WTC11 (cell line): ENCODE measurements around the gene ADCY2. TPM values are rescaled to one million over a fixed set of nuclear protein-coding genes. Genes with fewer than 3 reads are reported as not detected.

Source experiments
- ATAC-seq: fragments of 200-7000 bp; cut with Tn5 transposase; 2 replicates; pipeline ENCODE4 v1.10.0; 2021; ENCODE audit warnings: mild to moderate bottlenecking, moderate library complexity
- CTCF ChIA-PET: fragments of 300-600 bp; sonication (Branson Sonifier 250); formaldehyde crosslinking; loops from one replicate; lab custom pipeline; 2021; ENCODE audit warnings: antibody characterized with exemption; lab: Charles Lee
- POLR2A ChIA-PET: fragments of 350-600 bp; sonication (Branson Sonifier 250); formaldehyde crosslinking; loops from one replicate; lab custom pipeline; 2021; ENCODE audit warnings: antibody characterized with exemption; lab: Charles Lee
- DNase-seq: peaks from one replicate; pipeline ENCODE4 v3.0.0; 2021; ENCODE audit warnings: low spot score
- H3K27ac Mint-ChIP-seq: 2 replicates; pipeline ENCODE4 v1.8.0; 2021; ENCODE audit warnings: mixed read lengths
- H3K27me3 Mint-ChIP-seq: 2 replicates; pipeline ENCODE4 v1.8.0; 2021; ENCODE audit warnings: low read depth, mild to moderate bottlenecking, moderate library complexity, mixed read lengths
- H3K36me3 Mint-ChIP-seq: 2 replicates; pipeline ENCODE4 v1.8.0; 2021; ENCODE audit warnings: mixed read lengths
- H3K4me1 Mint-ChIP-seq: 2 replicates; pipeline ENCODE4 v1.8.0; 2022; ENCODE audit warnings: mixed read lengths
- H3K4me3 Mint-ChIP-seq: 2 replicates; pipeline ENCODE4 v1.8.0; 2021; ENCODE audit warnings: mild to moderate bottlenecking, moderate library complexity, mixed read lengths
- H3K9me3 Mint-ChIP-seq: 2 replicates; pipeline ENCODE4 v1.8.0; 2021; ENCODE audit warnings: mixed read lengths
- CDX4 ChIP-seq: fragments of 250-450 bp; sonication (Bioruptor Pico); IDR thresholded peaks from 2 replicates; pipeline ENCODE4 v1.9.0; 2021; ENCODE audit warnings: moderate library complexity, mild to moderate bottlenecking, inconsistent platforms, borderline replicate concordance
- ESRRA ChIP-seq: sonication (generic); formaldehyde crosslinking; IDR thresholded peaks from 2 replicates; pipeline ENCODE4 v1.8.1; 2022; ENCODE audit warnings: mild to moderate bottlenecking, missing genetic modification reagents, borderline replicate concordance
- HMGXB4 ChIP-seq: sonication (generic); formaldehyde crosslinking; IDR thresholded peaks from 2 replicates; pipeline ENCODE4 v1.8.1; 2023; ENCODE audit warnings: mild to moderate bottlenecking, moderate library complexity, missing genetic modification reagents
- PRRX2 ChIP-seq: fragments of 250-450 bp; sonication (Bioruptor Pico); IDR thresholded peaks from 2 replicates; pipeline ENCODE4 v1.8.0; 2021; ENCODE audit warnings: mild to moderate bottlenecking
- RELA ChIP-seq: sonication (generic); formaldehyde crosslinking; IDR thresholded peaks from 2 replicates; pipeline ENCODE4 v1.8.1; 2022; ENCODE audit warnings: missing genetic modification reagents, mild to moderate bottlenecking, borderline replicate concordance
- RORB ChIP-seq: fragments of 250-450 bp; sonication (Bioruptor Pico); IDR thresholded peaks from 2 replicates; pipeline ENCODE4 v1.9.0; 2021; ENCODE audit warnings: mild to moderate bottlenecking
- SP1 ChIP-seq: sonication (generic); formaldehyde crosslinking; conservative IDR thresholded peaks from 2 replicates; pipeline ENCODE4 v1.8.1; 2022; ENCODE audit warnings: missing genetic modification reagents
- ZBTB21 ChIP-seq: sonication (generic); formaldehyde crosslinking; IDR thresholded peaks from 2 replicates; pipeline ENCODE4 v1.8.1; 2023; ENCODE audit warnings: mild to moderate bottlenecking, missing genetic modification reagents, borderline replicate concordance
- ZNF263 ChIP-seq: sonication (generic); formaldehyde crosslinking; IDR thresholded peaks from 2 replicates; pipeline ENCODE4 v1.8.1; 2022; ENCODE audit warnings: low read depth, mild to moderate bottlenecking, moderate library complexity, missing genetic modification reagents
- ZNF396 ChIP-seq: fragments of 250-450 bp; sonication (Bioruptor Pico); IDR thresholded peaks from 2 replicates; pipeline ENCODE4 v1.8.0; 2021; ENCODE audit warnings: mild to moderate bottlenecking, moderate library complexity, borderline replicate concordance
- total RNA-seq: library from RNA; stranded (reverse); gene quantifications from 3 replicates; pipeline ENCODE4 v1.2.3, GENCODE V29; 2021
- TF ChIP-seq, protein P1 (sequence below): sonication (generic); formaldehyde crosslinking; IDR thresholded peaks from 2 replicates; pipeline ENCODE4 v1.8.0; 2023; ENCODE audit warnings: mild to moderate bottlenecking, missing genetic modification reagents
- TF ChIP-seq, protein P2 (sequence below): sonication (generic); formaldehyde crosslinking; IDR thresholded peaks from 2 replicates; pipeline ENCODE4 v1.8.0; 2023; ENCODE audit warnings: missing genetic modification reagents, mild to moderate bottlenecking, borderline replicate concordance
- TF ChIP-seq, protein P3 (sequence below): sonication (generic); formaldehyde crosslinking; IDR thresholded peaks from 2 replicates; pipeline ENCODE4 v1.8.1; 2023; ENCODE audit warnings: mild to moderate bottlenecking, missing genetic modification reagents
- TF ChIP-seq, protein P4 (sequence below): fragments of 250-450 bp; sonication (Bioruptor Pico); IDR thresholded peaks from 2 replicates; pipeline ENCODE4 v2.1.2; 2022; ENCODE audit warnings: mild to moderate bottlenecking, moderate library complexity

ADCY2 gene
- total RNA-seq, 1 experiment from 2014 or later = 142 TPM

GRCh38 chr5:7628820-7629219 lies 232.9 kb downstream of the ADCY2 start (continued):
- no peak for TF ChIP-seq ZBTB21 (CRISPR knock-in tag)
- TF ChIP-seq, protein P1, sequence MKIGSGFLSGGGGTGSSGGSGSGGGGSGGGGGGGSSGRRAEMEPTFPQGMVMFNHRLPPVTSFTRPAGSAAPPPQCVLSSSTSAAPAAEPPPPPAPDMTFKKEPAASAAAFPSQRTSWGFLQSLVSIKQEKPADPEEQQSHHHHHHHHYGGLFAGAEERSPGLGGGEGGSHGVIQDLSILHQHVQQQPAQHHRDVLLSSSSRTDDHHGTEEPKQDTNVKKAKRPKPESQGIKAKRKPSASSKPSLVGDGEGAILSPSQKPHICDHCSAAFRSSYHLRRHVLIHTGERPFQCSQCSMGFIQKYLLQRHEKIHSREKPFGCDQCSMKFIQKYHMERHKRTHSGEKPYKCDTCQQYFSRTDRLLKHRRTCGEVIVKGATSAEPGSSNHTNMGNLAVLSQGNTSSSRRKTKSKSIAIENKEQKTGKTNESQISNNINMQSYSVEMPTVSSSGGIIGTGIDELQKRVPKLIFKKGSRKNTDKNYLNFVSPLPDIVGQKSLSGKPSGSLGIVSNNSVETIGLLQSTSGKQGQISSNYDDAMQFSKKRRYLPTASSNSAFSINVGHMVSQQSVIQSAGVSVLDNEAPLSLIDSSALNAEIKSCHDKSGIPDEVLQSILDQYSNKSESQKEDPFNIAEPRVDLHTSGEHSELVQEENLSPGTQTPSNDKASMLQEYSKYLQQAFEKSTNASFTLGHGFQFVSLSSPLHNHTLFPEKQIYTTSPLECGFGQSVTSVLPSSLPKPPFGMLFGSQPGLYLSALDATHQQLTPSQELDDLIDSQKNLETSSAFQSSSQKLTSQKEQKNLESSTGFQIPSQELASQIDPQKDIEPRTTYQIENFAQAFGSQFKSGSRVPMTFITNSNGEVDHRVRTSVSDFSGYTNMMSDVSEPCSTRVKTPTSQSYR (CRISPR knock-in tag) = no peak
- no peak for TF ChIP-seq PRRX2 (CRISPR knock-in tag)
- no peak for TF ChIP-seq HMGXB4 (CRISPR knock-in tag)
- no peak for TF ChIP-seq RORB (CRISPR knock-in tag)

- DNase-seq = no peak
- Mint-ChIP-seq H3K27ac (no peak overlapping the region; the same call in 1 of the 2 replicates), H3K4me3 (no peak overlapping the region), H3K27me3 (no peaks in the 10 kb centered on the region), H3K36me3 (peaks cover 74% of the 10 kb centered on the region), H3K4me1 (peaks cover 17% of the 10 kb centered on the region), H3K9me3 (peaks cover 11% of the 10 kb centered on the region; the same call in 1 of the 2 replicates)
- POLR2A ChIA-PET = no interaction called here
- TF ChIP-seq ZNF396 (CRISPR knock-in tag) (no peak), ZNF263 (CRISPR knock-in tag) (no peak), SP1 (CRISPR knock-in tag) (no peak), RELA (no peak), CDX4 (no peak), ESRRA (no peak)
- TF ChIP-seq, protein P2, sequence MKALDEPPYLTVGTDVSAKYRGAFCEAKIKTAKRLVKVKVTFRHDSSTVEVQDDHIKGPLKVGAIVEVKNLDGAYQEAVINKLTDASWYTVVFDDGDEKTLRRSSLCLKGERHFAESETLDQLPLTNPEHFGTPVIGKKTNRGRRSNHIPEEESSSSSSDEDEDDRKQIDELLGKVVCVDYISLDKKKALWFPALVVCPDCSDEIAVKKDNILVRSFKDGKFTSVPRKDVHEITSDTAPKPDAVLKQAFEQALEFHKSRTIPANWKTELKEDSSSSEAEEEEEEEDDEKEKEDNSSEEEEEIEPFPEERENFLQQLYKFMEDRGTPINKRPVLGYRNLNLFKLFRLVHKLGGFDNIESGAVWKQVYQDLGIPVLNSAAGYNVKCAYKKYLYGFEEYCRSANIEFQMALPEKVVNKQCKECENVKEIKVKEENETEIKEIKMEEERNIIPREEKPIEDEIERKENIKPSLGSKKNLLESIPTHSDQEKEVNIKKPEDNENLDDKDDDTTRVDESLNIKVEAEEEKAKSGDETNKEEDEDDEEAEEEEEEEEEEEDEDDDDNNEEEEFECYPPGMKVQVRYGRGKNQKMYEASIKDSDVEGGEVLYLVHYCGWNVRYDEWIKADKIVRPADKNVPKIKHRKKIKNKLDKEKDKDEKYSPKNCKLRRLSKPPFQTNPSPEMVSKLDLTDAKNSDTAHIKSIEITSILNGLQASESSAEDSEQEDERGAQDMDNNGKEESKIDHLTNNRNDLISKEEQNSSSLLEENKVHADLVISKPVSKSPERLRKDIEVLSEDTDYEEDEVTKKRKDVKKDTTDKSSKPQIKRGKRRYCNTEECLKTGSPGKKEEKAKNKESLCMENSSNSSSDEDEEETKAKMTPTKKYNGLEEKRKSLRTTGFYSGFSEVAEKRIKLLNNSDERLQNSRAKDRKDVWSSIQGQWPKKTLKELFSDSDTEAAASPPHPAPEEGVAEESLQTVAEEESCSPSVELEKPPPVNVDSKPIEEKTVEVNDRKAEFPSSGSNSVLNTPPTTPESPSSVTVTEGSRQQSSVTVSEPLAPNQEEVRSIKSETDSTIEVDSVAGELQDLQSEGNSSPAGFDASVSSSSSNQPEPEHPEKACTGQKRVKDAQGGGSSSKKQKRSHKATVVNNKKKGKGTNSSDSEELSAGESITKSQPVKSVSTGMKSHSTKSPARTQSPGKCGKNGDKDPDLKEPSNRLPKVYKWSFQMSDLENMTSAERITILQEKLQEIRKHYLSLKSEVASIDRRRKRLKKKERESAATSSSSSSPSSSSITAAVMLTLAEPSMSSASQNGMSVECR (CRISPR knock-in tag) = no peak
- TF ChIP-seq, protein P3, sequence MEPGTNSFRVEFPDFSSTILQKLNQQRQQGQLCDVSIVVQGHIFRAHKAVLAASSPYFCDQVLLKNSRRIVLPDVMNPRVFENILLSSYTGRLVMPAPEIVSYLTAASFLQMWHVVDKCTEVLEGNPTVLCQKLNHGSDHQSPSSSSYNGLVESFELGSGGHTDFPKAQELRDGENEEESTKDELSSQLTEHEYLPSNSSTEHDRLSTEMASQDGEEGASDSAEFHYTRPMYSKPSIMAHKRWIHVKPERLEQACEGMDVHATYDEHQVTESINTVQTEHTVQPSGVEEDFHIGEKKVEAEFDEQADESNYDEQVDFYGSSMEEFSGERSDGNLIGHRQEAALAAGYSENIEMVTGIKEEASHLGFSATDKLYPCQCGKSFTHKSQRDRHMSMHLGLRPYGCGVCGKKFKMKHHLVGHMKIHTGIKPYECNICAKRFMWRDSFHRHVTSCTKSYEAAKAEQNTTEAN = no peak
- TF ChIP-seq, protein P4, sequence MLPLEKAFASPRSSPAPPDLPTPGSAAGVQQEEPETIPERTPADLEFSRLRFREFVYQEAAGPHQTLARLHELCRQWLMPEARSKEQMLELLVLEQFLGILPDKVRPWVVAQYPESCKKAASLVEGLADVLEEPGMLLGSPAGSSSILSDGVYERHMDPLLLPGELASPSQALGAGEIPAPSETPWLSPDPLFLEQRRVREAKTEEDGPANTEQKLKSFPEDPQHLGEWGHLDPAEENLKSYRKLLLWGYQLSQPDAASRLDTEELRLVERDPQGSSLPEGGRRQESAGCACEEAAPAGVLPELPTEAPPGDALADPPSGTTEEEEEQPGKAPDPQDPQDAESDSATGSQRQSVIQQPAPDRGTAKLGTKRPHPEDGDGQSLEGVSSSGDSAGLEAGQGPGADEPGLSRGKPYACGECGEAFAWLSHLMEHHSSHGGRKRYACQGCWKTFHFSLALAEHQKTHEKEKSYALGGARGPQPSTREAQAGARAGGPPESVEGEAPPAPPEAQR (CRISPR knock-in tag) = no peak
- ATAC-seq = no peak
- CTCF ChIA-PET = no interaction called here
Measured at GRCh38 chr5:7629561-7629960, 233.6 kb downstream of the ADCY2 start.
